ENCODE measurements around the gene ABCC9.
"Not testable (repeated sequence)": the region's sequence is repeated elsewhere in the genome, so short reads cannot be mapped to it uniquely, and the experiment has no call there.

ABCC9 gene

DNA sequence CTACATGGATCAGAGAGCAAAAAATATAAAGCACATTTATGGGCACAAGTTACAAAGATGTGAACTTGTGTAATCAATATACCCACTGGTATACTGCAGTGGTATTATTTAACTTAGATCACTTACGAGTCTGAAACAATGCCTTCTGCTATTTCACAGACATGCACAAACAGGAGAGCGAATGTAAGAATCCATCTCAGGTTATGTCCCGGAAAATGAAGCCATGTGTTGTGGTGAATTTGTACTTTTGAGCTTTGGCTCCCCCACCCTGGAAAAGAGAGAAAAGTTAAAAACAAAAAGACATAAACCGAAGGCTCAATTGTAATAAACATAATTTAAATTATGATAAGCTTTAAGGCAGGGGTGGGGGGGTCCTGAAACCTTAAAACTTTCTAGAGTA is 7.6 kb downstream of the ABCC9 start:
- DNase-seq (ENCODE audit: low read depth), result no peak

DNA sequence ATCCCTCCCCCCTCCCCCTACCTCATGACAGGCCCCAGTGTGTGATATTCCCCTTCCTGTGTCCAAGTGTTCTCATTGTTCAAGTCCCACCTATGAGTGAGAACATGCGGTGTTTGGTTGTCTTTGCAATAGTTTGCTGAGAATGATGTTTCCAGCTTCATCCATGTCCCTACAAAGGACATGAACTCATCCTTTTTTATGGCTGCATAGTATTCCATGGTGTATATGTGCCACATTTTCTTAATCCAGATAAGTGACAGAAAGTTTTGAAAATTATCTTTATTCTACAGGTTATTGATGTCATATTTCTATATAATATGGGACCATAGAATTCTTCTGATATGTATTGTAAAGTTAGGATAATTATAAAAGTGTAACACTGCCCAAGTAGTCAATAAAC is 11.3 kb downstream of the ABCC9 start:
- DNase-seq (ENCODE audit: low read depth), result not testable (repeated sequence)

DNA sequence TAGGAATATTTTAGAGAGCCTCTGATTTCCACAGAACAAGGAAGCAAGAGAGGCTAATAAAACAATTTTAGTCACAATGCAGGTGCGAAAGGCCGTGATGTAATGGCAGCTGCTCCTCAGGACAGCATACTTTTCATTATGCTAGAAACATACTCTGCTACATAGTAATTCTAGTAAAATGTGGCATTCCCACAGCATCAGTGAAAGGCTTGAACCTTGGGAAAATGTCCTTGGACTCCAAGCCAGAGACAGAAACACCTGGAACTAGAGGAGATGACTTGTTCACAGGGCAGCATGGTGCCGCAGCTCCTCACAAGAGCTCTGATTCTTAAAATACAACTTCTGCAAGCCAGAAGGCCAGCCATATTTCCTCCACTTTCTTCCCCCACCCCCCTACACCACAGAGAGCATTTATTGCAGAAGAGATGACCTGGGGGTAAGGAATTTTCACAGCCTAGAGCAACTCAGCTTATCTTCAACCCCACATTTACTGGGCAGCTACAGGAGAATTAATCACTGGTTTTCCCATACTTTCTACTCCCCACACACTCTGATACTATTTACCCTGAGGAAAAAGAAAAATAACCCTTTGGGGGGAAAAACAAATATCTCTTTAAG is 15.8 kb downstream of the ABCC9 start:
- no peak for DNase-seq (ENCODE audit: low read depth)

DNA sequence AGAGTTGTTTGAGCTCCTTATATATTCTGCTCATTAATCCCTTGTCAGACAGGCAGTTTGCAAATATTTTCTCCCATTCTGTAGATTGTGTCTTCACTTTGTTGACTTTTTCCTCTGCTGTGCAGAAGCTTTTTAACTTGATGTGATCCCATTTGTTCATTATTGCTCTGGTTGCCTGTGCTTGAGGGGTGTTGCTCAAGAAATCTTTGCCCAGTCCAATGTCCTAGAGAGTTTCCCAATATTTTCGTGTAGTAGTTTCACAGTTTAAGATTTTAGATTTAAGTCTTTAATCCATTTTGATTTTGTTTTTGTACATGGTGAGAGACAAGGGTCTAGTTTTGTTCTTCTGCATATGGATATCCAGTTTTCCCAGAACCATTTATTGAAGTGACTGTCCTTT is 19.8 kb downstream of the ABCC9 start:
- no peak for DNase-seq (ENCODE audit: low read depth)

- DNase-seq (ENCODE audit: low read depth), result no peak
These were observed 22.8 kb downstream of the ABCC9 start for GRCh38 chr12:21918456-21918855.

- DNase-seq (ENCODE audit: low read depth), result no peak
These were observed 27.4 kb downstream of the ABCC9 start for GRCh38 chr12:21913823-21914222.

DNA sequence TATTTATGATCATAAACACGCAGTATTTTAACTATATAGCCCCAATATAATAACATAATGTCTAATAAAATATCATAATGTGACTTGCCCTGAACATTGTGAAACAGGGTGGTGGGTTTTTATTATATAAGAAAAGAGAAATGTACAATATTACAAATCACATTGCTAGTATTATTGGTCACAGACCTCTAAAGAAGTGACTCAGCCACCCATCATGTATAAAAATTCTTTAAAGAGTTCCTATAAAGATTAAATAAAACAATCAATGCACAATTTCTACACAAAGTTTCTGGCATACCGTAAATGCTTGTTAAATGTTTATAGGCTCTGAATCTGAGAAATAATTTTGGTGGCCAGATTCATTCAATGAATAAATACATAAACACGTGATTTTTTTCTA is 28.9 kb downstream of the ABCC9 start:
- no peak for DNase-seq (ENCODE audit: low read depth)

- DNase-seq (ENCODE audit: low read depth), result no peak
These were observed 29.4 kb downstream of the ABCC9 start for GRCh38 chr12:21911832-21912231.

DNA sequence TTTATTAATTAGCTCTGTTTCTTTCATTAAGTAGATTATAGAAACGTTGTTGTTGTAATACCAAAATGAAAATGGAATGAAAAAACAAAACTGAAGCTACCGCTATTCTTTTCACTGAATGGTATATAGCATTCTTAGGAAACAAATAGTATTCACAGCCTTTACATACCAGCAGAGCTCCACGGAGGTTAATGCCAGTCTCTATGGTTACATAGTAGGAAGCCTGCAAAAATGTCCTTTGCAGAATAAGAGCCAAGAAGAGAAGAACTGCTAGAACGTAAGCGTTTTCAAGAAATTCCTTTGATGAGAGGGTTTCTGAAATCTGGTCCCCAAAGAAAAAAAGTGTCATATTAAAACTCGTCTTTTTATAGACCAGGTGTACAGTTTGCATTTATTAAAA is 30.6 kb downstream of the ABCC9 start:
- no peak for DNase-seq (ENCODE audit: low read depth)

DNA sequence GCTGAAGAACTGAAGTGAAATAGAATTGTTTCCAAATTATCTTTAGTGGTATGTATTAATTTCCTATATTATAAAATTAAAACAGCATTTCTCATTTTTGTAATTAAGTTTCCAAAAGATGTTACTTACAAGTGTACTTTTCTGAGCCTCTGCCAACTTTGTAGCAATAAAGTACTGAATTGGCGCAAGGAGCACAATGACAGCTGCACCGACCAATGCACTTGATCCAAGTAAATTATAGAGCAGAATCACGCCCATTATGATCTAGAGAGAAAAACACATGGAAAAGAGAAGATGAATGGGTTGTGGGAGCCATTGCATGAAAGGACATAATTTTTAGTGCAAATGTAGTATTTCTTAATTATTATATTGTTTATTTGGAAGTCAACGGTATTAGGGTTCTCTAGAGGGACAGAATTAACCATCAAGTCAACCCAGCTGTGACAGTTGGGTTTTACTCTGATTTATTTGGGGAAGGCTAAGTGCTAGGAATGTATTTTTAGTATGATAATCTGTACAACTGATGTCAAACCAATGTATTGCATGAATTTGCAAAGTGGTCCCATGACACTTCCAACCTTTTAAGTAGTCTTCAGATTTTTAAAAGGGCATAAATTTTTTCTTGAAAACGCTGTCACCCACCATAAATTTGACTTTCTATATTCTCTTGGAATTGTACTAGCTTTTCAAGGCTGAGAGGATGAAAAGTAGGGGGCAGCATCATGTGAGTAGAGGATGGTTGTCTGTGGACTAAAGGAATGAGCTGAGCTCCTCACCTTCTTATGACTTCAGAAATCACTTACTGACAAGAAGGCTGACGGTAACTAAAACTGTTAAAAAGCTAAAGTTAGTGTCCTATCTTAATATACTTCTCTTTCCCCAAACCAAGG is 33.0 kb downstream of the ABCC9 start:
- no peak for DNase-seq (ENCODE audit: low read depth)

DNA sequence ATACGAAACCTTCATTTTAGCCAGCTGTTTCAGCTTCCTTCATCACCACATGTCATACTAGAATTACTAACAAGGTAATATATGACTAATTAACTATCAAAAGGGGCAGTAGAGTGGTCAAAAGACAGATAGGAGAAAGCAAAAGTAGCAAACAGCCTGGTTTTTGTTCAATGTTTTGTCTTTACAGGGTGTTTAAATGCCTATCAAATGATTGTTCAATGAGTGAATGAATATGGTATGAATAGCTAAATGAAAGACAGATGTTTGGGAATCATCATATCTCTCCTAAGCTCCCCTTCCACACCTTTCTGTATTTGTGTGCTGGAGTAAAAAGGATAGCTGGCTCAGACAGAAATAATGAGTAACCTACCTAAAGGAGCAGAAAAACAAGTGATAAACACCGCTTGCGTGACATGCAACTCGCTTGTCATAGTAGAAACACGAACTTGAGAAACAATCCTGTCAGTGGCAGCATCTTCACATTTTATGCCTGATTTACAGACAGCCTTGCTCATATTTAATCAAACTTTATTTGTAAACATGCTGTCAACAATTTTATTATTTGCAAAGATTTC is 34.2 kb downstream of the ABCC9 start:
- DNase-seq (ENCODE audit: low read depth), result no peak

GRCh38 chr12:21899532-21899931 is 41.7 kb downstream of the ABCC9 start:
- not testable (repeated sequence) for DNase-seq (ENCODE audit: low read depth)

GRCh38 chr12:21895651-21896050 is 45.6 kb downstream of the ABCC9 start:
- no peak for DNase-seq (ENCODE audit: low read depth)

GRCh38 chr12:21894792-21895595 is 46.2 kb downstream of the ABCC9 start:
- DNase-seq (ENCODE audit: low read depth), result no peak

DNA sequence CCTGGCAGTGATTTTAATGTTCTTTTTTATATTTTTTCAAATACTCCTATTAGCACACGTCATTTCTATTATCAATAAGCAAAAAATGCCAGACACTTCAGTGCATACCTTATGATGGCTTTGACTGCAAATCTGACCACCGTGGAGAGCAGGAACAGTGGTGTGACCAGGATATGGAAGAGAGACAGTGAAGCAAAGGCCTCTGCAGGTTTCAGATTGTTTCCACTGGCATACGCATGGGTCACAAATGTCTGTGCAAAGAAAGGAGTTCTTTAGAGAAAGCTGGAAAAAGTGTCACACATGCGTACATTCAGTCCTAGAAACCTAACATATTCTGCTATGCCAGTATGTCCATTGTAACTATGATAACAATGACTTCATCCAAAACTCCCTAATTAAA is 47.3 kb downstream of the ABCC9 start:
- no peak for DNase-seq (ENCODE audit: low read depth)

DNA sequence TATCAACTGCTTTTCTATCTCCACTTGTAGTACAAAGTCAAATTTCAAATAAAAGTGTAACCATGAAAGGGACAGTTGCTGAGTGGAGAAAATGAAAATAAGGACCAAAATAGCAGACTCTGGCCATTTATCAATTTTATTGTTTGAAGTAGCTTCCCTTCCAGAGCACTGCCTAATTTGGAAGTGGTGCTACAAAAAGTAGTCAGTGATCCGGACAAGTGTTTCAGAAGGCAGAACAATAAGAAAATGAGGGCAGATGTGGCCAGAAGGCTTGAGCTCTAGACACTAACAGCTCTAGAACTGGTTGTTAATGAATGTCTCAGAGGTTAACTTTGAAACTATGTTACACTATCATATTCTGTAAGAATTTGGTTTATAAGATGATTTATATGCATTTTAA is 48.9 kb downstream of the ABCC9 start:
- no peak for DNase-seq (ENCODE audit: low read depth)

- no peak for DNase-seq (ENCODE audit: low read depth)
These were observed 49.4 kb downstream of the ABCC9 start for GRCh38 chr12:21891751-21892217.

DNA sequence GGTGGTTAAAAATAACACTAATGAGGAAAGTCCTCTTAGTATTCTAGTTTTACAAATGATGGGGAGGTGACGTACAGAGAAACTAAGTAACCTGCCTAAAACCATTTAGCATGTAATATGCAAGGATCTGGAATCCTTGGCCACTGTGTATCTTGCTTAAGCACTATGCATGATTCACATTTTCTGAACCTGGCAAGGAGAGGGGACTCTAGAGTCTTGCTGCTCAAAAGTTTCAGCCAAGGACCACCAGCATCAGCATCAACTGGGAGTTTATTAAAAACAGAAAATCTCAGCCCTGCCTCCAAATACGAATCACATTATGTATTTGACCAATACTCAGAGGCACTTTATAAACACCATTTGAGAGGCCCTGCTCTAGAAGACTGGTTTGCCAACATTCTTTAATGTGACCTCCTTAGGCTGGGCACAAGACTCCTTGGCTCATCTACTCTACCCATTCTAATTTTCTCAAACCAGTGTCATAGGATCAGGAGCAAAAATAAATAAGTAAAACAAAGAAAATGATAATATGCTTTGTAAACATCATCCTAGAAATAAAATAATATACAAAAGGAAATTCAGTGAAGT is 52.9 kb downstream of the ABCC9 start:
- DNase-seq (ENCODE audit: low read depth), result no peak

- no peak for DNase-seq (ENCODE audit: low read depth)
These were observed 56.3 kb downstream of the ABCC9 start for GRCh38 chr12:21884936-21885335.

DNA sequence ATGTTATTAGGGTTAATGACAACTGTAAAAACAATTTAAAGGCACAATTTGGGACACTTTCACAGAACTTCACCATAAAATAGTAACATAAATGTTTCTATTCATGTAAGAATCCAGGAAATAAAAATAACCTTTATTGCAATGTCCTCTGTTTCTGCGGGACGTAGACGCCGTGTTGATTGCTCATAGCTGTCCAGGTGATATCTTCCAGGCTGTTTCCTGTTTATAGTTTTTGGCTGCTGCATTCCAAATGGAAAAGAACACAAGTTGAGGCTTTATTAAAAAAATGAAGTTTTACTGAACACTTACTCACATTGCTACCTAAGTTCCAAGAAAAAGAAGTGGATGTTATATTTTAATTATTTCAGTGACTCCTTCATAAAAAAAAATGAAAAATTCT is 58.6 kb downstream of the ABCC9 start:
- no peak for DNase-seq (ENCODE audit: low read depth)

GRCh38 chr12:21881965-21882364 is 59.3 kb downstream of the ABCC9 start:
- DNase-seq (ENCODE audit: low read depth), result no peak

DNA sequence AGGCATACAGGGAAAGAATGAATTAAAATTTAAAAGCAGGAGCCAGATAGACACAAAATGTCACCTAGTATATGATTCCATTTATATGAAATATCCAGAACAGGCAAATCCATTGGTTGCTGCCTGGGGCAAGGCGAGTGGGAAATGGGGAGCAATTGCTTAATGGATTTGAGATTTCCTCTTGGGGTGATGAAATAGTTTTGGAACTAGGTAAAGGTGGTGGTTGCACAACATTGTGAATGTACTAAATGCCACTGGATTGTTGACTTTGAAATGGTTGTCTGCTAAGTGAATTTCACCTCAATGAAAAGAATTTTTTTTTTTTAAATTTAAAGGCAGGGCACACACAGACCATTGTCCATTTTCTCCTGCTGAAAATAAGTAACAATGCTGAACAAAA is 61.9 kb downstream of the ABCC9 start:
- DNase-seq (ENCODE audit: low read depth), result no peak
